ENCODE data around the gene KCNA10. TPM values are rescaled to one million over a fixed set of nuclear protein-coding genes. Genes with fewer than 3 reads are reported as not detected.

The KCNA10 gene
- total RNA-seq, 1 donor from 2014 or later: not detected

DNA sequence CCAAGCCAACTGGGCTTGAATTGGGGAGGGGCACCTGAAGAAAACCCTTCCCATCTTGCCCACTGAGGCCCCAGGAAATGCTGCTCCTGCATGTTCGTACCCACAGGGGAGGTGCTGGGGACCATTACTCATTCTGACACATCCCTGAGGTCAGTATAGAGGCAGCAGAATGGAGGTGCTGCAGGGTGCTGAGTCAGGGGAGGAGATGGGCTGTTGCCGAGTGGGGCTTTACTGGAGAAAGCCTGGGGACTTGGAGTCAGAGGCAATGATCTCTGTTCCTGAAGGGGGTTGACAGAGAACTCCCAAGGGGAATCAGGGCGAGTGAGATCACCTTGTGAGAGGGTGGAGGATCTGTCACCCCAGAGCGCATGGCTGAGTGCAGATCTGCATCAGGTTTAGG, 40.2 kb upstream of the KCNA10 start:
- Mint-ChIP-seq H3K27me3 (ENCODE audit: unreplicated experiment) (peaks cover 3% of the 10 kb centered on the region), H3K9me3 (ENCODE audit: unreplicated experiment) (no peaks in the 10 kb centered on the region), H3K4me1 (ENCODE audit: low read depth, unreplicated experiment) (no peaks in the 10 kb centered on the region), H3K27ac (ENCODE audit: unreplicated experiment) (no peak overlapping the region), H3K36me3 (ENCODE audit: unreplicated experiment) (peaks cover 5% of the 10 kb centered on the region), H3K4me3 (ENCODE audit: unreplicated experiment) (no peak overlapping the region)
- DNase-seq: no peak
- TF ChIP-seq, protein P1, sequence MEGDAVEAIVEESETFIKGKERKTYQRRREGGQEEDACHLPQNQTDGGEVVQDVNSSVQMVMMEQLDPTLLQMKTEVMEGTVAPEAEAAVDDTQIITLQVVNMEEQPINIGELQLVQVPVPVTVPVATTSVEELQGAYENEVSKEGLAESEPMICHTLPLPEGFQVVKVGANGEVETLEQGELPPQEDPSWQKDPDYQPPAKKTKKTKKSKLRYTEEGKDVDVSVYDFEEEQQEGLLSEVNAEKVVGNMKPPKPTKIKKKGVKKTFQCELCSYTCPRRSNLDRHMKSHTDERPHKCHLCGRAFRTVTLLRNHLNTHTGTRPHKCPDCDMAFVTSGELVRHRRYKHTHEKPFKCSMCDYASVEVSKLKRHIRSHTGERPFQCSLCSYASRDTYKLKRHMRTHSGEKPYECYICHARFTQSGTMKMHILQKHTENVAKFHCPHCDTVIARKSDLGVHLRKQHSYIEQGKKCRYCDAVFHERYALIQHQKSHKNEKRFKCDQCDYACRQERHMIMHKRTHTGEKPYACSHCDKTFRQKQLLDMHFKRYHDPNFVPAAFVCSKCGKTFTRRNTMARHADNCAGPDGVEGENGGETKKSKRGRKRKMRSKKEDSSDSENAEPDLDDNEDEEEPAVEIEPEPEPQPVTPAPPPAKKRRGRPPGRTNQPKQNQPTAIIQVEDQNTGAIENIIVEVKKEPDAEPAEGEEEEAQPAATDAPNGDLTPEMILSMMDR (IDR thresholded peaks at IDR 0.05; ENCODE audit: partially characterized antibody, unreplicated experiment): no peak

DNA sequence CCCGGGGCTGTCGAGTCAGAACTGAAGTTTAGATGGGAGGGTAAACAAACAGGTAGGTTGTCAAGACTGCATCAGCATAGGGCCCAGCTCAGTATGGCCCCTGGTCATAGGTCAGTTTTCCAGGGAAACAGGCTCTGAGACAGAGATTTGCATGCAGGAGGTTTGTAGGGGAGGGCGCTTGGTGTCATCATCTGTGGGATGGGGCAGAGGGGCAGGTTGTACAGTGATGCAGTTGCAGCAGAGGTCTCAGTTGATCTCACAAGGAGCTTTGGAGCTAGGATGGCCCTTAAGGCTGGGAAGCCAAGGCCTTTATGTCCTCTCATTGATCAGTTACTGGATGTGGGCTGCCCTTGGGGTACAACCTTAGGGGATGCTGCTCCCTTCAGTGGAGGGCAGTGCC, 38.5 kb upstream of the KCNA10 start:
- H3K4me3 Mint-ChIP-seq (ENCODE audit: unreplicated experiment): no peak overlapping the region
- H3K27me3 Mint-ChIP-seq (ENCODE audit: unreplicated experiment): peaks cover 7% of the 10 kb centered on the region
- H3K36me3 Mint-ChIP-seq (ENCODE audit: unreplicated experiment): peaks cover 9% of the 10 kb centered on the region
- no peaks in the 10 kb centered on the region for H3K4me1 Mint-ChIP-seq (ENCODE audit: low read depth, unreplicated experiment)
- TF ChIP-seq, protein P1 (IDR thresholded peaks at IDR 0.05; ENCODE audit: partially characterized antibody, unreplicated experiment): no peak
- H3K9me3 Mint-ChIP-seq (ENCODE audit: unreplicated experiment): peaks cover 1% of the 10 kb centered on the region
- DNase-seq: no peak
- no peak overlapping the region for H3K27ac Mint-ChIP-seq (ENCODE audit: unreplicated experiment)

DNA sequence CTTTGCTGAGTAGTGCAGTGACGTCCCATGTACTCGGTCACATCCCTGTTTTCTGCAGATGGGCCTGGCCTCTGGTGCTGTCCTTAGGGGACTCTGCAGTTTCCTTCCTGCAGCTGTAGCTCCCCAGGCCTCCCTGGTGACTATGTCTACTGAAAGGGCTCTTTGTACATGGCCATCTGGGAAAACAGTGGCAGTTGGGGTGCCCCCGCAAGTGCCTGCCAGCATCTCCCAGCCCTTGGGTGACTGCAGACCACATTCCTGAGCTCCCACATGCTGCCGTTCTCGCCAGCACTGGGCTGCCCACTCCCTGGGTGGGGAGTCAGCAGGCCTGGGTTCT, 37.5 kb upstream of the KCNA10 start:
- no peak for DNase-seq

DNA sequence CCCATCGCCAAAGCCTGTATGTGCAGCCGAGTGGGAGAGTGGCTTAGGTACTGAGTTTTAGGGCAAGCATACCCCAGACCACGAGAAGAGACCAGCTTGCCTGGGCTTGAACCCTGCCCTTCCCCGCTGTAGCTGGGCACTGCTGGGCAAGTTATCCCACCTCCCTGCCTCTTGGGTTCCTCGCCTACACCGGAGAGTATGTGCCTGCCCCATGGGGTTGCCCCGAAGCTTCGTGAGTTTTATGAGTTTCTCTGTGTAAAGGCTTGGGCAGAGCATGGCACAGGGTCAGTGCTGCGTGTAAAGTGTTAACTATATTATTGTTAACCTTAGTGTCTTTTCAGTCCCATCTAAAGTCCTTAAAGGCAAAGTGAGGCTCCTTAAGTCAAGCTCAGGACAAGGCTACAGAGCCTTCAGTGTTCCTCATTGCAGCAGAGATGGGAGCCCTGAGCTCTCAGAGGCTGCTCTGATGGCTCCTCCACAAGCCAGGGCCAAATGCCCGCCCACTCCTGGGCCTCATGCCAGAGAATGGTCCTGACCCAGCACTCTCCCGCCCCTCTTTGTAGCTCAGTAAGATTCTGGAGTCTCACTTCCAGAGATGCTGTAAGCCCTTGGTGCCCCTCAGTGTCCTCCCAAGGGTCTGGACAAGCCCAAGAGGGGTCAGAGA, 37.0 kb upstream of the KCNA10 start:
- TF ChIP-seq, protein P1 (IDR thresholded peaks at IDR 0.05; ENCODE audit: partially characterized antibody, unreplicated experiment): no peak
- DNase-seq: no peak
- Mint-ChIP-seq H3K27ac (ENCODE audit: unreplicated experiment) (no peak overlapping the region), H3K4me1 (ENCODE audit: low read depth, unreplicated experiment) (no peaks in the 10 kb centered on the region), H3K27me3 (ENCODE audit: unreplicated experiment) (peaks cover 7% of the 10 kb centered on the region), H3K4me3 (ENCODE audit: unreplicated experiment) (no peak overlapping the region), H3K36me3 (ENCODE audit: unreplicated experiment) (peaks cover 9% of the 10 kb centered on the region), H3K9me3 (ENCODE audit: unreplicated experiment) (peaks cover 1% of the 10 kb centered on the region)

More for the DNA sequence above, 37.5 kb upstream of the KCNA10 start:
- no peaks in the 10 kb centered on the region for H3K4me1 Mint-ChIP-seq (ENCODE audit: low read depth, unreplicated experiment)
- no peak overlapping the region for H3K4me3 Mint-ChIP-seq (ENCODE audit: unreplicated experiment)
- no peak overlapping the region for H3K27ac Mint-ChIP-seq (ENCODE audit: unreplicated experiment)
- peaks cover 9% of the 10 kb centered on the region for H3K36me3 Mint-ChIP-seq (ENCODE audit: unreplicated experiment)
- H3K27me3 Mint-ChIP-seq (ENCODE audit: unreplicated experiment): peaks cover 7% of the 10 kb centered on the region
- TF ChIP-seq, protein P1 (IDR thresholded peaks at IDR 0.05; ENCODE audit: partially characterized antibody, unreplicated experiment): no peak
- H3K9me3 Mint-ChIP-seq (ENCODE audit: unreplicated experiment): peaks cover 1% of the 10 kb centered on the region

DNA sequence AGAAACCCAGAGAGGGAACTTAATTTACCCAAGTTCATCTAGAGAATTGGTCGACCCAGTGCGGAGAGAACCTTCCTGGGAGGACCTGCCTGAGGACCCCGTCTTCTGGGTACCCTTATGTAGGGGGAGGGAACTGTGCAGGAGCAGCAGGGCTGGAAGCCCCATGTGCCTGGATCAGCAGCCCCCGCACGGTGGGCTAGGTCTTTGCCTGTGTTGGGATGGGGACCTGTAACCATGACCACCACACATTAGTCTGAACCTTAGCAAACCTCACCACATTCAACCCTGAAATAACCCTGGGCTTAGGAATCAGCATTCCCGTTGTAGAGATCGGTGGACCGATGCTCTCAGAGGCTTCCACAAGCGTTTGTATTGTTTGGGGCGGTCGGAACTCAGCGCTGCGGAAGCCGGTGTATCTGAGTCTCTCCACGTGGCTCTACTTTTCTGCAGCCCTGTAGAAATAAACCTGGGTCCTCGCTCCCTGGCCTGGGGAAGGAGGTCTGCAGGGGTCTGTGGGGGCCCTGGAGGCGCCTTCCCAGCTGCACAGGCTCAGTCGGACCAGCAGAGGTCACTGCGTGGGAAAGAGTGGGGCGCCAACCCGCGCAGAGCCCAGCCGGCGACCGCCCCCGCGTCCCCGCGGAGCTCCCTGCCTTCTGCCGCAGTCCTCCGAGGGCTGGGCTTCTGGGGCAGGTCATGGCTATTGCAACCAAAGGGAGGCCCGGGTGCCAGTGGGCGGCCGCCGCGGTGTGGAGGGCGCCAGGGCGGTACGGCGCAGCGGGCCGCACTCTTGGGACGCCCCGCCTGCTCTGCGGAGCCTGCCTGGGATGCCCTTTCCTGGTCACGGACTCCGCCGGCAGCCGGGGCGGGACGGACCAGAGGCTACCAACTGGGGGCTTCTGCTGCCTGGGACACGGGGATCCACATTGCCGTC, 36.2 kb upstream of the KCNA10 start:
- Mint-ChIP-seq H3K4me3 (ENCODE audit: unreplicated experiment) (peak overlapping the region; percentile 58), H3K27me3 (ENCODE audit: unreplicated experiment) (peaks cover 7% of the 10 kb centered on the region), H3K9me3 (ENCODE audit: unreplicated experiment) (peaks cover 1% of the 10 kb centered on the region), H3K27ac (ENCODE audit: unreplicated experiment) (no peak overlapping the region), H3K4me1 (ENCODE audit: low read depth, unreplicated experiment) (no peaks in the 10 kb centered on the region), H3K36me3 (ENCODE audit: unreplicated experiment) (peaks cover 9% of the 10 kb centered on the region)
- DNase-seq: peak; percentile 80
- TF ChIP-seq, protein P1 (IDR thresholded peaks at IDR 0.05; ENCODE audit: partially characterized antibody, unreplicated experiment): peak; percentile 76
